Activated naive CD4-positive, alpha-beta T cell treated with Interleukin-2 at 50 U/mL for 16 hours (primary cell): ENCODE measurements around the gene CES3.
A peak's percentile ranks its signal among the peaks of the same experiment; 100 is the strongest.

Experiments used
- DNase-seq: peaks from one replicate; pipeline ENCODE4 v3.0.0-alpha.2; 2020

The CES3 gene

DNA sequence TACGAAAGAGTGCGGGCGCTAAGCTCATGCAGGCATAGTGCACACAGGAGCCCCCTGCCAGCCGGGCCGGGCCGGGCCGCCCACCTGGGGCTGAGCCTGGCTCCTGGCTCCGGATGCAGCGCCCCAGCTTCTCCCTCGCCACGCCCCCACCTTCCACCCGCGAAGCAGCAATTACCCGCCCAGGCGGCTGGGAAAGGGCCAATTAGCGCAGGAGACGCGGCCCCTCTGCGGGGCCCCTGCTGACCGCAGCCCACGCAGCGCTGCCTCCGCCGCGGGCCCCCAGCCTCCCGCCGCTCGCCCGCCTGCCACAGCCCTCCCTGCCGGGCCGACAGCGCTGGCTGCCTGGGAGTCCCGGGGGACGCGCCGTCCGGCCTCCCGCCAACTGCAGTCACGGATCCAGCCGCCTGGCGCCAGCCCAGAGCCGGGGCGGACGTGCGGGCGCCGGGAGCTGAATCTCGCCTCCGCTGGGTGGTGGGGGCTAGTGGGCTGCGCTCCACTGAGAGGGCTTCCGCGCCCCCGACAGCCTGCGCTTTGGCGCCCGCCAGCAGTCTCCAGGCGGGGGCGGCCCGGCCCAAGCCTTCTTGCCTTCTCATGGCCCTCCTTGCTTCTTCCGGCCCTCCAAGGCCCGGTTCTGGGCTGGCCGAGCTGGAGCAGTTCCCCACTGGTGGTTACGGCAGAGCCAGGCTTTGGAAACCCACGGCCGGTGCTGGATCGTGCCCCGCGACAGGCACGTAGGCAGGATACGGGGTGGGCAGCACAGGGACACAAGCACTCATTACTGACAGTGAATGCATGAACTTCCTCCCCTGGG is 53.0 kb downstream of the CES3 start:
- DNase-seq, result peak; percentile 78

DNA sequence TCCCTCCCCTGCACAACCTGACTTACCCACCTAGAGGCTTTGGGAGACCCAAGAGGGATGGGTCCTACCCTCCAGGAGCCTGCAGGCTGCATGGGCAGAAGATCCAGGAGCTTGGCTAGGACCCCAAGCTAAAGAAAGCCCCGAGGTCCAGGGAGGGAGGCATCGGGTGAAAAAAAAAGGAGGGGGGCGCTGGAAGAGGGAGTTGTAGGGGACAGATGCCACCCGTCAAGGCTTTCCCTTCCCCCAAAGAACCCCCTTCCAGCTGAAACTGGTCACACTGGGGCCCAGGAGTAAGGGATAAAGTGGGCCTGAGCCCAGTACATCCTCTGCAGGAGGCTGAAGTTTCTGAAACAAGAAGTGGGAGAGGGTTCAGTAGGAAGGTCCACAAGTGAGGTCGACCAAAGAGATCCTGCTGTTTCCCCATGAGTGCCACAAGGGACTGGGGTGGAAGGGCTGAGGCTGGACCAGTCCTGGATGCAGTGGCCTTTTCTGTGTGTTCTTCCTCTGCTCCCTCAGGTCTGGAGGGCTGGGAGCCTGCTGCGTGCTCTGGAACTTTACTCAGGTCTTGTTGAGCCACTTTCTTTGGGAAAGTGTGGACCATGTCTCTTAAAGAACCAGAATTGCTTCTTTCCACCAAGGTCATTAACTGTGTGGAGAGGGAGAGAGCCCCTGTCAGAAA is 53.7 kb downstream of the CES3 start:
- DNase-seq, result no peak

DNA sequence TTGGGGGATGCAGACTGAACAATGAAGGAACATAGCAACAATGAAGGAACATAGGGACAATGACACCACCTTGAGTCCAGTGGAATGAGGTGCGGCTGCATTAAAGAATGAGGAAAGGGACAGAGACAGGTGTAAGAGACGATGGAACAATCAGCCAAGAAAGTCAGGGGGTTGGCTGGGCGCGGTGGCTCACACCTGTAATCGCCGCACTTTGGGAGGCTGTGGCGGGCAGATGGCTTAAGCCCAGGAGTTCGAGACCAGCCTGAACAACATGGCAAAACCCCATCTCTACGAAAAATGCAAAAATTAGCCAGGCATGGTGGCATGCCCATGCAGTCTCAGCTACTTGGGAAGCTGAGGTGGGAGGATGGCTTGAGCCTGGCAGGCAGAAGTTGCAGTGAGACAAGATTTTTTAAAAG is 54.3 kb downstream of the CES3 start:
- DNase-seq, result no peak

DNA sequence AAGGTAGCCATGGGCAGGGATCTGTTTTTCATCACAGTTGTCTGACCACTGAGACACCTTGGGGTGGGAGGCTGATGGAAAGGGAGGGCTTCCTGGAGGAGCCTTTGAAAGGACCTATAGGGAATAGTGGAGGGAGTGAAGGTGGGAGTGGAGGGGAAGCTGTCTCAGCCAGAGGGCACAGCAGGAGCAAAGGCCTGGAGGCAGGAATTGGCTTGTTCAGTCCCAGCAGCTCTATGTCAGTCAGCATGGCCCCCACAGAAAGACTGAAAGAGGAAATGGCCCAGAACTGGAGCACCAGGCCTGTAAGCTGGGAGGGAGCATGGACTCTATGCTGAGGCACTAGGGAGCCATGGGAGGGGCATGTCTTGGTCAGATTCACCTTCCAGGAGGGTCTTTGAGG is 55.1 kb downstream of the CES3 start:
- DNase-seq, result no peak

DNA sequence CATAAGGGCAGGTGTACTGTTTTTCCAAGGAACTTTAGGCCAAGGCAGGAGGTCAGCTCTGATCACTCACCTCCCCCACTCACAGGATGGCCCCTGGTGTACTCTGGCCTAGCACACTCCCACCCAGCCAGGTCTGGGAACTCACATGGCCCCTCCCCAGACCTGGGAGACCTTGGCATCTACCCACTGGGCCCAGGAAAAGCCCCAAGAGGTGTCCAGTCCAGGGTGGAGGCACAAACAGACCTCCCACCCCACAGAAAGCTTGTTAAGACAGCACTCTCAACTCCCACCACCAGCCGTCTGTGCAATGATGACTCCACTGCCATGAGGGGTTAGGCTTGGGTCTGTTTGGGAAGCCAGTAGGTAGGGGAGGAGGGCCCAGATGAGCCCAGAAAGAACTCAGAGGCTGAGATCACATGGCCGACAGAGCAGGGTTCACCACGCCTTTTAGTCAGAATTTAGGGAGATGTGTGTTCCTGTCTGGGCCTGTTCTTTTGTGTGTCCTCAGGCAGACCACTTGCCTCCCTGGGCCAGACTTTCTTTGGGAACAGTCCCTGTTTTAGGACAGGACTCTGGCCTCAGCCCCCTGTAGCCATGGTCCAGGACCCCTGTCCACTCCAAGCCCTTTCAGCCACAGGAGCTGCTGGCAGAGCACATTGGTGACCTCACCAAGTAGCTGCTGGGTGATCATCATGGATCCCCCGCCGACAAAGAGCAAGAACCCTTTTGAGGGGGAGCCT is 55.8 kb downstream of the CES3 start:
- DNase-seq, result no peak

DNA sequence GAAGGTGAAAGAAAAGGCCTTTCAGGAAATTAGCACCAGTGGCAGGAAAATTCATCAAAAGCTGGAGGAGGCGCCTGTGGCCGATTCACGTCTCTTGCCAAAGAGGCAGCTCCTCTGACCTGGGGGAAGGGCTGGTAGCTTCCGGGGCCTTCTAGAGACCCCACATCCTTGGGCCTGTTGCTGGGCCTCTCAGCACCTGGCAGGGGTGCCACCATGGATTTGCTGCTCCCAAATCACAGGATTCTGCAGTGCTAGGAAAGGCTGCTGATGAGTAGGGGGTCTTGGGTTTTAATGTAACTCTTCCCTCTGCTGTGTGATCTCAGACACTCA is 56.3 kb downstream of the CES3 start:
- DNase-seq, result no peak

DNA sequence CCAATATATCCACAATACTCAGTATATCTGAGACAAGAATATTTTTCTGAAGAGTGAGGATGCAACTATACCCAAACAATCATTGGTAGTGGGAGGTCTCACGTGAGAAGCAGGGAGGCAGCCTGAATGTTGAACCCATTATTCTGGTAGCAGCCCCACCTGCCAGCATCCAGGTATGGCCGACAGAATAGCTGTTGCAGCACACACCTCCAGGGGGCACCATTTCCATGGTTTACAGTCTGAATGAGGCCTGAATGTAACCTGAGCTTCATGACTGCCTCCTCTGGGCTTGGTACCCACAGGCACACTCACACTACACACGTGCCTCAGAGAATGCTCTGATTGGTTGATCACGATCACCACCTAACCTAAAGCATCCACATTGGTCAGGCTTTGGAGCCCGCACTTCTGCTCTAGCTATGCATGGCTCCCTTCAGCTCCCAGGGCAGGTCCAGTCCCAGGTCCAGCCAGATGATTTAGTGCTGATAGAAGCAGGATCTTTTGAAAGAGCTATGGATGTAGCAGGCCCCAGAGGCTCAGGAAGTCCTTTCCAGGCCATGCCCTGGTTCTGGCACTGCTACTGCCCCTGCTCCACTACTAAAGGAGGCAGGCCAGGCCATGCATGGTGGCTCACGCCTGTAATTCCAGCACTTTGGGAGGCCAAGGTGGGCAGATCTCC is 56.9 kb downstream of the CES3 start:
- DNase-seq, result peak; percentile 87

DNA sequence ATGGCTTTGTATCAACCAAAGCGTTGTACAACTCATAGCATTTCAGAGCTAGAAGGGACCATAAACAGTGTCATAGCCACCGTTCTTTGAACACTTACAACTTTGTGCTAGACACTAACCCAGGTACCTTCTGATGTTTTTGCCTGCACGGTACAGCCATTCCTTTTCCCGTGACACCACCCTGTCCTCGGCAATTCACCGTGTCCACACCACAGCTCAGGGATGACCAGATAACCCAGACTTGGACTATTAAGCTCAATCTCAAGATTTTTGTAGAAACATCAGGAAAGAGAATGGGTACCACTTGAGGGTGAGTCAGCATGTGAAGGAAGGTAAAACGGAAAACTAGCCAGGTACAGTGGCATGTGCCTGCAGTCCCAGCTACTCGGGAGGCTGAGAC is 58.1 kb downstream of the CES3 start:
- no peak for DNase-seq

DNA sequence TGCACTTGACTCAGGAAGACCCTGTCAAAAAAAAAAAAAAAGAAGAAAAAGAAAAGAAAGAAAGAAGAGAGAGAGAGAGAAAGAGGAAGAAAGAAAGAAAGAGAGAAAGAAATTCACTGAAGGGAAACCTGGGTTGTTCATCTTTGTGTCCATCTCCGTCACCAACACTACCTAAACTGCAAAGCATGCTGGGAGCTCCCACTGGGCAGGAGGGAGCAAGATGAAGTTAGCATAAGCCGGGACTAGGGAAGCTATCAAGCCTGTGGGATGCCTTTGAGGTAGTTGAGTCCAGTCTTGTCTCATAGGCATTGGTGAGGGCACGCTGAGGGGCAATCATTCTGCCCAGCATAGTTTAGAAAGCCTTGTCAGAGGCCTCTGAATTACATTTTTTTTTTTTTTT is 60.3 kb downstream of the CES3 start:
- no peak for DNase-seq

DNA sequence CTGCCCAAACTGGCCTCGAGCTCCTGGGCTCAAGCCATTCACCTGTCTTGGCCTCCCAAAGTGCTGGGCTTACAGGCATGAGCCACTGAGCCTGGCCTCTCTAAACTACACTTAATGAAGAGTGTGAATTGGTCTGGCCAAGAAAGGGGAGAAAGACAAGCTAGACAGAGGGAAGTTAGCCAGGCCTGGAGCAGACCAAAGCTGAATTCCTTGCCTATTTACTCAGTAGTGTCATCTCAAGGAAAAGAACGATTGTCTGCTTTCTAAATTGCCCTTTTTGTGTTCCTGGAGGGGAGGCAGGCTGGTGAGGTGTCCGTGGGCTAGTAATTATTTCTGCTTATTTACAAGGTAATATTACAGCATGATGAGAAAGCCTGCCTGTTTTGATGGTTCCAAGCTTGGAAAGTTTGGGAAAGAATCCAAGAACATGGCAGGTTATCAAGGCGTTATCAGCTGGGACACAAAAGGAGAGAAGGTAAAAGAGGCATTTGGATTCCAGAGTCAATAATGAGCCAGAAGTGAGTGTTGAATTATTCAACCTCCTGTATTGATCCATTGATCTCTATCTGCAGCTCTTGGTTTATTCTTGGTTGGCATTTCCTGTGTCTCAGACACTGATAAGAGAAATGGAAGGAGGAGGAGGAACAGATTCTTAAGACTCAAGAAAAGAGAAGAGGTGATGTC is 61.6 kb downstream of the CES3 start:
- DNase-seq, result no peak

DNA sequence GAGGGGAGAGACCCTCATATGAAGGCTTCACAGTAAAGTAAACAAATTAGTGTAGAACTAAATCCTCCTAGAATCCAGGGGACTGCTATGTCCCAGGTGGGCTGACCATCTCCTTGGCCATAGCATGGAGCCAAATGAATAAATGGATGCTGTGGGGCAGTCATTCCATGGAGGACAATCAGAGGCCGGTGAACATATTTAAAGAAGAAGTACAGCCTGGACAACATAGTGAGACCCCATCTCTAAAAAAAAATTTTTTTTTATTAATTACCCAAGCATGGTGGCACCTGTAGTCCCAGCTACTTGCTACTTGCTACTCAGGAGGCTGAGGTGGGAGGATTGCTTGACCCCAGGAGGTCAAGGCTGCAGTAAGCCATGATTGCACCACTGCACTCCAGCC is 62.6 kb downstream of the CES3 start:
- no peak for DNase-seq
